Esophagus squamous epithelium (tissue), 4 donors: ENCODE data around the gene CNNM2.

Experiments
- CTCF ChIP-seq, 6 experiments: fragments of 450-650 bp in 4 of 6; fragments of 200-600 bp in 2 of 6; sonication (generic) in 2 of 6; IDR thresholded peaks; one replicate each; pipeline ENCODE4 v1.5.1; 2016 to 2019; ENCODE audit warnings: antibody characterized with exemption in 6 of 6, mild to moderate bottlenecking in 4 of 6, moderate library complexity in 4 of 6
- POLR2A ChIP-seq, 4 donors: fragments of 450-650 bp; IDR thresholded peaks; one replicate each; pipeline ENCODE4 v1.6.1; 2017; ENCODE audit warnings: antibody characterized with exemption in 4 of 4, mild to moderate bottlenecking in 4 of 4, moderate library complexity in 3 of 4

GRCh38 chr10:103078676-103079075 is 160.6 kb downstream of the CNNM2 start:
- no peak for TF ChIP-seq POLR2A (IDR thresholded peaks at IDR 0.05)
- no peak for TF ChIP-seq CTCF (IDR thresholded peaks at IDR 0.05)
